GM23338 (cell line): ENCODE measurements around the gene C1orf116. TPM values are rescaled to one million over a fixed set of nuclear protein-coding genes. Genes with fewer than 3 reads are reported as not detected.

Experiments used
- ATAC-seq: fragments of 200-7000 bp; cut with Tn5 transposase; 3 replicates; pipeline ENCODE4 v1.9.1; 2020
- DNase-seq: peaks from one replicate; pipeline ENCODE4 v3.0.0-alpha.2; 2015; ENCODE audit warnings: low spot score
- H2AFZ ChIP-seq: fragments of 200-600 bp; sonication (generic); 2 replicates; pipeline ENCODE4 v1.8.0; 2016; ENCODE audit warnings: antibody characterized with exemption, mild to moderate bottlenecking, moderate library complexity
- H3F3A ChIP-seq: fragments of 200-600 bp; sonication (generic); replicated peaks from 2 replicates; pipeline ENCODE4 v1.8.0; 2017; ENCODE audit warnings: antibody characterized with exemption, mixed run types, low read depth
- H3K27ac ChIP-seq: fragments of 200-600 bp; sonication (generic); 2 replicates; pipeline ENCODE4 v1.6.1; 2016; ENCODE audit warnings: low read depth
- H3K27me3 ChIP-seq: fragments of 200-600 bp; sonication (generic); 2 replicates; pipeline ENCODE4 v1.8.0; 2016; ENCODE audit warnings: mild to moderate bottlenecking, mixed run types, moderate library complexity; ENCODE audit not compliant: insufficient read depth
- H3K36me3 ChIP-seq: fragments of 200-600 bp; sonication (generic); 2 replicates; pipeline ENCODE4 v1.8.0; 2016; ENCODE audit warnings: mild to moderate bottlenecking; ENCODE audit not compliant: insufficient read depth
- H3K4me1 ChIP-seq: fragments of 200-600 bp; sonication (generic); 2 replicates; pipeline ENCODE4 v1.8.0; 2016; ENCODE audit warnings: mild to moderate bottlenecking, moderate library complexity; ENCODE audit not compliant: insufficient read depth
- H3K4me2 ChIP-seq: fragments of 200-600 bp; sonication (generic); 2 replicates; pipeline ENCODE4 v1.7.1; 2017; ENCODE audit warnings: mixed run types
- H3K4me3 ChIP-seq: fragments of 200-600 bp; sonication (generic); 2 replicates; pipeline ENCODE4 v1.6.1; 2016; ENCODE audit warnings: mixed run types
- H3K79me2 ChIP-seq: fragments of 200-600 bp; sonication (generic); replicated peaks from 2 replicates; pipeline ENCODE4 v1.8.0; 2017; ENCODE audit warnings: mild to moderate bottlenecking; ENCODE audit not compliant: insufficient read depth
- H3K9me2 ChIP-seq: fragments of 200-600 bp; sonication (generic); 2 replicates; pipeline ENCODE4 v1.8.0; 2017; ENCODE audit not compliant: insufficient read depth
- H4K20me1 ChIP-seq: fragments of 200-600 bp; sonication (generic); replicated peaks from 2 replicates; pipeline ENCODE4 v1.8.0; 2017; ENCODE audit warnings: mild to moderate bottlenecking; ENCODE audit not compliant: insufficient read depth
- H3K27ac Mint-ChIP-seq: 2 replicates; pipeline ENCODE4 v1.8.0; 2020; ENCODE audit warnings: inconsistent platforms, mild to moderate bottlenecking, moderate library complexity, mixed read lengths
- H3K27me3 Mint-ChIP-seq: 3 replicates; pipeline ENCODE4 v1.8.0; 2022; ENCODE audit warnings: low read depth, mild to moderate bottlenecking, moderate library complexity, mixed read lengths, inconsistent platforms; ENCODE audit not compliant: insufficient read depth, poor library complexity
- H3K36me3 Mint-ChIP-seq: 3 replicates; pipeline ENCODE4 v1.8.0; 2021; ENCODE audit warnings: low read depth, mild to moderate bottlenecking, inconsistent platforms, moderate library complexity, mixed read lengths
- H3K4me1 Mint-ChIP-seq: 3 replicates; pipeline ENCODE4 v1.8.0; 2020; ENCODE audit warnings: mild to moderate bottlenecking, inconsistent platforms, mixed read lengths
- H3K4me3 Mint-ChIP-seq: 3 replicates; pipeline ENCODE4 v1.8.0; 2021; ENCODE audit warnings: moderate library complexity, mild to moderate bottlenecking, inconsistent platforms, mixed read lengths
- H3K9me3 Mint-ChIP-seq: 3 replicates; pipeline ENCODE4 v1.8.0; 2020; ENCODE audit warnings: moderate library complexity, mild to moderate bottlenecking, inconsistent platforms, mixed read lengths
- ETS1 ChIP-seq: IDR thresholded peaks from 2 replicates; pipeline ENCODE4 v1.6.1; 2016; ENCODE audit warnings: antibody characterized with exemption
- EZH2 ChIP-seq: fragments of 200-600 bp; sonication (generic); IDR thresholded peaks from one replicate; pipeline ENCODE4 v1.8.0; 2017; ENCODE audit warnings: antibody characterized with exemption, mild to moderate bottlenecking, low read depth; ENCODE audit not compliant: unreplicated experiment
- JUNB ChIP-seq: IDR thresholded peaks from one replicate; pipeline ENCODE4 v1.6.1; 2016; ENCODE audit warnings: antibody characterized with exemption; ENCODE audit not compliant: unreplicated experiment
- STAT1 ChIP-seq: IDR thresholded peaks from one replicate; pipeline ENCODE4 v1.6.1; 2016; ENCODE audit warnings: antibody characterized with exemption; ENCODE audit not compliant: unreplicated experiment
- ZNF114 ChIP-seq: fragments of 250-450 bp; sonication (Bioruptor Pico); IDR thresholded peaks from 2 replicates; pipeline ENCODE4 v1.5.0; 2020; ENCODE audit warnings: mild to moderate bottlenecking, moderate library complexity
- ZNF331 ChIP-seq: fragments of 250-450 bp; sonication (Bioruptor Pico); IDR thresholded peaks from 2 replicates; pipeline ENCODE4 v1.5.0; 2020; ENCODE audit warnings: low read depth, mild to moderate bottlenecking, moderate library complexity
- ZNF462 ChIP-seq: fragments of 250-450 bp; sonication (Bioruptor Pico); IDR thresholded peaks from 2 replicates; pipeline ENCODE4 v1.5.0; 2020; ENCODE audit warnings: mild to moderate bottlenecking, moderate library complexity
- polyA plus RNA-seq: library from polyadenylated mRNA; unstranded; fragments of >200 nt; fragmentation: Nextera tagmentation; extraction: Ambion mirVana; gene quantifications from 2 replicates; pipeline ENCODE4 v1.2.1, GENCODE V29; 2016
- total RNA-seq: library from RNA; depleted of rRNA; stranded (reverse); fragments of >200 nt; shearing (Covaris generic); gene quantifications from 2 replicates; pipeline ENCODE4 v1.2.3, GENCODE V29; 2014

C1orf116 gene
- total and polyA plus RNA-seq, 2 experiments from 2014 or later = 2.3 to 5.3 TPM

- TF ChIP-seq ZNF462 (CRISPR knock-in tag) (no peak), STAT1 (no peak), ZNF331 (CRISPR knock-in tag) (no peak), JUNB (no peak)
Measured at GRCh38 chr1:207019161-207019560, 13.4 kb downstream of the C1orf116 start (continued).

- Mint-ChIP-seq H3K36me3 (no peaks in the 10 kb centered on the region; the same call in 2 of the 3 replicates), H3K27ac (no peak overlapping the region), H3K9me3 (no peaks in the 10 kb centered on the region), H3K4me3 (no peak overlapping the region), H3K4me1 (no peaks in the 10 kb centered on the region), H3K27me3 (peaks cover 5% of the 10 kb centered on the region)
- Histone ChIP-seq H3K9me2 (peaks cover 11% of the 10 kb centered on the region; the same call in 1 of the 2 replicates), H3K36me3 (no peaks in the 10 kb centered on the region), H3F3A (no peaks in the 10 kb centered on the region), H3K79me2 (no peaks in the 10 kb centered on the region), H3K4me1 (no peaks in the 10 kb centered on the region), H3K27ac (no peak overlapping the region), H4K20me1 (no peaks in the 10 kb centered on the region; the same call in 1 of the 2 replicates), H2AFZ (no peak overlapping the region), H3K27me3 (no peaks in the 10 kb centered on the region), H3K4me2 (no peak overlapping the region), H3K4me3 (no peak overlapping the region)
- no peak for ATAC-seq
- DNase-seq = no peak
- TF ChIP-seq ZNF331 (CRISPR knock-in tag) = no peak
- TF ChIP-seq ETS1 = no peak
- no peak for TF ChIP-seq EZH2
- TF ChIP-seq ZNF462 (CRISPR knock-in tag) = no peak
- TF ChIP-seq ZNF114 (CRISPR knock-in tag) = no peak
- TF ChIP-seq STAT1 = no peak
Measured at GRCh38 chr1:207018707-207019106, 13.8 kb downstream of the C1orf116 start.
